Left hindlimb (tissue), 1 donor: ENCODE measurements around the gene SPECC1L.
"Not testable (repeated sequence)": the region's sequence is repeated elsewhere in the genome, so short reads cannot be mapped to it uniquely, and the experiment has no call there.

Source experiments
- DNase-seq: peaks from one replicate; pipeline ENCODE4 v3.0.0-alpha.2; 2018

Gene SPECC1L

GRCh38 chr22:24289114-24289513 lies 18.5 kb downstream of the SPECC1L start:
- no peak for DNase-seq

GRCh38 chr22:24289741-24290163 lies 19.1 kb downstream of the SPECC1L start:
- no peak for DNase-seq

- no peak for DNase-seq
Observed at GRCh38 chr22:24290459-24290858, 19.8 kb downstream of the SPECC1L start.

- no peak for DNase-seq
Observed at GRCh38 chr22:24291515-24292201, 21.0 kb downstream of the SPECC1L start.

- not testable (repeated sequence) for DNase-seq
Observed at GRCh38 chr22:24292202-24292830, 21.7 kb downstream of the SPECC1L start.

- not testable (repeated sequence) for DNase-seq
Observed at GRCh38 chr22:24294913-24295312, 24.3 kb downstream of the SPECC1L start.

- DNase-seq, result not testable (repeated sequence)
Observed at GRCh38 chr22:24298497-24299155, 28.0 kb downstream of the SPECC1L start.

GRCh38 chr22:24300522-24300921 lies 29.9 kb downstream of the SPECC1L start:
- not testable (repeated sequence) for DNase-seq

GRCh38 chr22:24302591-24302990 lies 32.0 kb downstream of the SPECC1L start:
- DNase-seq, result no peak

- DNase-seq, result no peak
Observed at GRCh38 chr22:24303007-24303406, 32.4 kb downstream of the SPECC1L start.

- DNase-seq, result no peak
Observed at GRCh38 chr22:24304062-24304675, 33.5 kb downstream of the SPECC1L start.

GRCh38 chr22:24305260-24305692 lies 34.6 kb downstream of the SPECC1L start:
- DNase-seq, result no peak

- DNase-seq, result no peak
Observed at GRCh38 chr22:24310969-24311368, 40.3 kb downstream of the SPECC1L start.

GRCh38 chr22:24315367-24315966 lies 44.8 kb downstream of the SPECC1L start:
- no peak for DNase-seq

- not testable (repeated sequence) for DNase-seq
Observed at GRCh38 chr22:24316264-24316663, 45.6 kb downstream of the SPECC1L start.

GRCh38 chr22:24317511-24317910 lies 46.9 kb downstream of the SPECC1L start:
- DNase-seq, result not testable (repeated sequence)

- DNase-seq, result no peak
Observed at GRCh38 chr22:24319451-24319850, 48.8 kb downstream of the SPECC1L start.

- DNase-seq, result no peak
Observed at GRCh38 chr22:24321999-24322398, 51.4 kb downstream of the SPECC1L start.

GRCh38 chr22:24322522-24322921 lies 51.9 kb downstream of the SPECC1L start:
- DNase-seq, result no peak

GRCh38 chr22:24323233-24323632 lies 52.6 kb downstream of the SPECC1L start:
- no peak for DNase-seq

GRCh38 chr22:24323695-24324094 lies 53.1 kb downstream of the SPECC1L start:
- no peak for DNase-seq

GRCh38 chr22:24324137-24324536 lies 53.5 kb downstream of the SPECC1L start:
- no peak for DNase-seq
